ENCODE data around the gene ROBO2.

DNA sequence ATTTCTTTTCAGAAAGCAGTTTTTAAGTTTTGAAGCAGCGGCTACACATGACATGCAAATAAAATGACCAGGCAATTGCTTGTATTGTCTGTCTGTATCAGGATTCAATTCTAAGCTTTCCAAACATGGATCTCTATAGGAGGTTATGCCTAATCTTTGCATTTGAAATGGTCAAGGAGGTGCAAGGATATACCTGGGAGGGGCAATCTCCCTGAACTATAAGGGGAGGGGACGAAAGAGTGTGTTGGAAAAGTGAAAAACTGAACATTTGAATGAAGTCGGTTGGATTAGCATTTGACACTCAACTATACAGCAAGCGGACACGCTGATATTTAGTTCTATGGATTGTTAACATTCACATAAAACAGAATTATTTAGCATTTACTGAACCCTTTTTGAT lies 11.7 kb downstream of the ROBO2 start:
- TF ChIP-seq, protein P1, sequence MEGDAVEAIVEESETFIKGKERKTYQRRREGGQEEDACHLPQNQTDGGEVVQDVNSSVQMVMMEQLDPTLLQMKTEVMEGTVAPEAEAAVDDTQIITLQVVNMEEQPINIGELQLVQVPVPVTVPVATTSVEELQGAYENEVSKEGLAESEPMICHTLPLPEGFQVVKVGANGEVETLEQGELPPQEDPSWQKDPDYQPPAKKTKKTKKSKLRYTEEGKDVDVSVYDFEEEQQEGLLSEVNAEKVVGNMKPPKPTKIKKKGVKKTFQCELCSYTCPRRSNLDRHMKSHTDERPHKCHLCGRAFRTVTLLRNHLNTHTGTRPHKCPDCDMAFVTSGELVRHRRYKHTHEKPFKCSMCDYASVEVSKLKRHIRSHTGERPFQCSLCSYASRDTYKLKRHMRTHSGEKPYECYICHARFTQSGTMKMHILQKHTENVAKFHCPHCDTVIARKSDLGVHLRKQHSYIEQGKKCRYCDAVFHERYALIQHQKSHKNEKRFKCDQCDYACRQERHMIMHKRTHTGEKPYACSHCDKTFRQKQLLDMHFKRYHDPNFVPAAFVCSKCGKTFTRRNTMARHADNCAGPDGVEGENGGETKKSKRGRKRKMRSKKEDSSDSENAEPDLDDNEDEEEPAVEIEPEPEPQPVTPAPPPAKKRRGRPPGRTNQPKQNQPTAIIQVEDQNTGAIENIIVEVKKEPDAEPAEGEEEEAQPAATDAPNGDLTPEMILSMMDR (IDR thresholded peaks at IDR 0.05): no peak
- TF ChIP-seq POLR2A (IDR thresholded peaks at IDR 0.05): no peak

Measured in heart left ventricle (tissue), 13 donors.